GM18858 (cell line): Measurements from ENCODE around the gene ACAA1.
"Not testable (repeated sequence)": the region's sequence is repeated elsewhere in the genome, so short reads cannot be mapped to it uniquely, and the experiment has no call there.

ENCODE experiments used
- ATAC-seq: cut with Tn5 transposase; IDR thresholded peaks from one replicate; pipeline ENCODE4 v1.9.1; 2021; ENCODE audit not compliant: unreplicated experiment

Gene ACAA1

DNA sequence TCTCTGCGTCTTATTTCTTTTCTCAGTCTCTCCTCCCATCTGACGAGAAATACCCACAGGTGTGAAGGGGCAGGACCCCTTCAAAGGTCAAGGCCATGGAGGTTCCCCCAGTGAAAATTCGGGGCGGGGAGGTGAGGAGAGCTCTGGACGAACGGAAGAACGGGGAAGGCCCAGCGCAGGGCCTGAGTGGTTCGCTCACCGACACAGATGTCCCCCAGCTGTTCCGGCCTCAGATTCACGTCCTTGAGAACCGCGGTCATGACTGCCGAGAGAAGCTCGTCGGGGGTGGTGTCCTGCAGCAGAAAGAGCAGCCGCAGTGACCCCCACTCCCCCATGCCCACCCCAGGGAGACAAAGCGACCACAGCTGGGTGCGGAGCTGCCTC is 542 bp downstream of the ACAA1 start:
- no peak for ATAC-seq

DNA sequence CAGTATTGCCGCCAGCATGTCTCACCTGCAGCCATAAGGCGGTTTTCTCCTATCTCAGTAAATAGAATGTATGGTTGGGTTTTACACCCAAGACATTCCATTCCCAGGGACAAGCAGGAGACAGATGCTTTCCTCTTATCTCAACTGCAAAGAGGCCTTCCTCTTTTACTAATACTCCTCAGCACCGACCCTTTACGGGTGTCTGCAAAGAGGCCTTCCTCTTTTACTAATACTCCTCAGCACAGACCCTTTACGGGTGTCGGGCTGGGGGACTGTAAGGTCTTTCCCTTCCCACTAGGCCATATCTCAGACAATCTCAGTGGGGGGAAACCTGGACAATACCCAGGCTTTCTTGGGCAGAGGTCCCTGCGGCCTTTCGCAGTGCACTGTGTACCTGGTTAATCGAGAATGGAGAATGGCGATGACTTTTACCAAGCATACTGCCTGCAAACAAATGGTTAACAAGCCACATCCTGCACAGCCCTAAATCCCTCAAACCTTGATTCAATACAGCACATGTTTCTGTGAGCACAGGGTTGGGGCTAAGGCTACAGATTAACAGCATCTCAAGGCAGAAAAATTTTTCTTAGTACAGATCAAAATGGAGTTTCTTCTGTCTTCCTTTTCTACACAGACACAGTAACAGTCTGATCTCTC is 1.2 kb downstream of the ACAA1 start:
- ATAC-seq, result not testable (repeated sequence)

DNA sequence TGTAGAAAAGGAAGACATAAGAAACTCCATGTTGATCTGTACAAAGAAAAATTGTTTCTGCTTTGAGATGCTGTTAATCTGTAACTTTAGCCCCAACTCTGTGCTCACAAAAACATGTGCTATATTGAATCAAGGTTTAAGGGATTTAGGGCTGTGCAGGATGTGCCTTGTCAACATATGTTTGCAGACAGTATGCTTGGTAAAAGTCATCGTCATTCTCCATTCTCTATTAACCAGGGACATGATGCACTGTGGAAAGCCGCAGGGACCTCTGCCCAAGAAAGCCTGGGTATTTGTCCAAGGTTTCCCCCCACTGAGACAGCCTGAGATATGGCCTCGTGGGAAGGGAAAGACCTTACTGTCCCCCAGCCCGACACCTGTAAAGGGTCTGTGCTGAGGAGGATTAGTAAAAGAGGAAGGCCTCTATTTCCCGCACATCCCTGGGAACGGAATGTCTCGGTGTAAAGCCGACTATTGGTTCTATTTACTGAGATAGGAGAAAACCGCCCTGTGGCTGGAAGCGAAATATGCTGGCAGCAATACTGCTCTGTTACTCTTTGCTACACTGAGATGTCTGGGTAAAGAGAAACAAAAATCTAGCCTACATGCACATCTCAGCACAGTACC is 2.3 kb downstream of the ACAA1 start:
- not testable (repeated sequence) for ATAC-seq

DNA sequence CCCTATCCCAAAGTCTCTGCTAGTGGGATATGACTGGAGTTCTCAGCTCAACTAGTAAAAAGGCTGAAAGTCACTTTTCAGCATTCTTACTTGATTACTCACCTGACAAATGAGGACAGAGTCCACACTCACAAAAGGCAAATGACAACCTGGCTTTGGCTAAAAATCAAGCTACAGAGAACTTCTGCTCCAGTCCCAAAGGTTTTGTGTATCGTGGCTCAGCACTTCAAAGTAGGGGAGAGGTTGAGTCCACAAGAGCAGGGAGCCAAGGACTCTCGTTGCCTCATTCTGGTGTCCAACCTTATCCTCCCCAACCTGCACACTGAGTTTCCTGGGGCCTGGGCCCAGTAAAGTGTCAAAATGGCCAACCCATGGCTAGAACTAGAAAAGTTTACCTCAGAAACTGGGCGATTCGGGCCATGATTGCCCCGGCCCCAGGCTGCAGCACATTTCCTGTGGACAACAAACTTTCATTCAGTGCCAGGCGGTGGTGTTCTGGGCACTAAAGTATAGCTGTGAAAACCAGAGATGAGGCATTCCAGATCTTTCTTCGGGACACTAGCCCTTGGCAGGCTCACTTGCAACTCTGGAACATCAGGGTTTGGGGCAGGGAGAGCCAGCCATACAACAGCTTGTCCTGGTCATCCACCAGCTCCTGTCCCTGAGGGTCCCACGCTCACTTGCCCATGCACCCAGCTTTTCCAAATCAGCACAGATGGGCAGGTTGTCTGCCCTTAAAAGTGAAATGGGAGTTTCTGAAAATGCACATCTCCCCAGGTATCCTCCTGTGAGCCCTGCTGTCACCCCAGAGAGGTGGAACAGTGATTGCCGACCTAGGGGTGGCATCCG is 3.1 kb downstream of the ACAA1 start:
- no peak for ATAC-seq

DNA sequence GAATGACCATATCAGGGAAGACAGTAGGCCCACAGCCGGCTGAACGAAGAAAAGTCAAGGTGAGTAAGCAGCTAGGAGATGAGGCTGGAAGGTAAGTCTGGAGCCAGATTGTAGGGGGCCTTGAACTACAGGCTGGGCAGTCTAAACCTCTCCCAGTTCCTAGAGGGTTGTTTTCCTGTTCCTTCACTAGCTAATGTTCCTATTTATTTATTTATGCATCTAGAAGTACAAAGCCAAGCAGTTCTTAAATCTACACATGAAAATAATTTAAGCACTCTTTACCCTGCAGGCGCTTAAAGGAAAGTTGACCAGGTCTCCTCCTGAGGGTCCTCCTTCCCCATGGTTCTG is 3.7 kb downstream of the ACAA1 start:
- ATAC-seq, result no peak

DNA sequence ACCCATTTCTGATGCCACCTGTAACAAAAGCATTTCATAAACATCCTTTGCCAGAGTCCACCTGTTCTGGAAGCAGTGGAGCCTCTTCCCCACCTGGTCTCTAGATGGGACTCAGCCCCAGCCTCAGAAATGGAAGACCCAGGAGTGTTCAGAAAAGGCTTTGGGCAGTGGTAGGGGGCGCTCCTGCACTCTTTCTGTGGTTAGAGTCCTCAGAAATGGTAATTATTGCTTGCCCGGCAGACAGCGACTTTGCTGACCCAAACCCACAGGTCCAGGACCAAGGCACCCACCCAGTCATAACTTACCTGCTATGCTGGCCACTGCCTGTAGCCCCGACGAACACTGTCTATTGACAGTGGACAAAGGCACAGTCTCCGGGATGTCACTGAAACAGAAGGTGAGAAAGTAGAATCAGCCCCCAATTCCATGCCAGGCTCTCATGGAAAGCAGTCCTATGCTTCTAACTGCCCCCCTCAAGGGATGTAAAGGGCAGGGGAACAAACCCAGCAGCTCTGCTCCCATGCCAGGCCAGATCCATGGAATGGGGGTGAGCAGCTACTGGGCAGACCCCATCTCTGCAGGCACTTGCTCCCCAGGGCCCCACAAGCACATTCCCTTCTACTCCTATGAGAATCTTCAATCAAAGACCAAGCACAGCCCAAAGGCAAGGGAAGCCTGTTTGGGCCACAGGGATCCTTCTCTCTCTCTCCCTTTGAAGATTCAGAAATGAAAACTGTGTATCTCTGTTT is 5.1 kb downstream of the ACAA1 start:
- no peak for ATAC-seq

DNA sequence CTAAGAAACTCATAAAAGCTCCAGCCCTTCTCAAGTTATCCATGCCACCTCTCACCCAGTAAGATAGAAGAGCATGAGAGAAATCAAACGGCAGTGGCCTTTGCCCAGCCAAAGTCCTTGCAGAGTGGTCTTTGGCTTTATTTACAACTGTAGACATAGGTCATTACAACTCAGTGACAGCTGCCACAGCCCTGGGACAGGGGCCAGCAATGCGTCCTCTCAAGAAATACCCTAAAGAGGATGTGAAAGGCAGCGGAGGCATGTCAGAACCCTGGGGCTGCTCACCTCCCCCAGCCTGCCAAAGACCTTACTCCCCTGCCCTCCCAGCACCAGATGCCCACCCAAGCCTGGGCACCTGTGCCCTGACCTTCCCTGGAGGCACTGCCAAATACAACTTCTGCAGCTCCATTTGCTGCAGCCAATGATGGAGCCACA is 6.3 kb downstream of the ACAA1 start:
- no peak for ATAC-seq

DNA sequence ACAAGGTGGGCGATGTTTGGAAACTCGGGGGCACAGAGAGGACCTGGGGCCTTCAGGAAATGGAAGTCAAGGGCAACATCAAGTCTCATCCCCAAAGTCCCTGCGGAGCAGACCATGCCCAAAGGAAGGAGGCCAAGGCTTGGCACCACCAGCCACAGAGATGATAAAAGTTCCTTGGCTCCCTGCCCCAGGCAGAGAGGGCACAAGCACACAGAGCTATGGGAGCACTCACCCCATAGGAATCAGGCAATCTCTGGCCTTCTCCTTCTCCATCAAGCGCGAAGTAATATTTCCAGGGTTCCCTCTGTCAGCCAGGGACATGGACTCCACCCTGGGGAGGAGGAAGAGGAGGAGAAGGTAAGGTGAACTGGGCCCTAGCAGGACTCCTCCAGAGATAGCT is 7.9 kb downstream of the ACAA1 start:
- no peak for ATAC-seq

DNA sequence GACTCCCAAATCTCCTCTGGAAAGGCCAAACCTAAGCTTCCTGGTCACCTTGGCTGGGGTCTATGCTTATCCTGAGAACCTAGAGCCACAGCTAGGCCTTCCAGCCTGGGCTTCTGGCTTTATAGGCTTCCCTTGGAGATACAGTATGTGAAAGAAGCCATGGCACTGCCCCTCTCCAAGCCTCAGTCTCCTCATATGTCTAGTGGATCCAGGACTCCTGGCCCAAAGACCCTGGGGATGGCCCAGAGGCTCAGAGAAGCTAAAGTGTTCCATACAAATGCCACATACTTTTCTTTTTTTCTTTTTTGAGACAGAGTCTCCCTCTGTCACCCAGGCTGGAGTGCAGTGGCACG is 8.6 kb downstream of the ACAA1 start:
- no peak for ATAC-seq

DNA sequence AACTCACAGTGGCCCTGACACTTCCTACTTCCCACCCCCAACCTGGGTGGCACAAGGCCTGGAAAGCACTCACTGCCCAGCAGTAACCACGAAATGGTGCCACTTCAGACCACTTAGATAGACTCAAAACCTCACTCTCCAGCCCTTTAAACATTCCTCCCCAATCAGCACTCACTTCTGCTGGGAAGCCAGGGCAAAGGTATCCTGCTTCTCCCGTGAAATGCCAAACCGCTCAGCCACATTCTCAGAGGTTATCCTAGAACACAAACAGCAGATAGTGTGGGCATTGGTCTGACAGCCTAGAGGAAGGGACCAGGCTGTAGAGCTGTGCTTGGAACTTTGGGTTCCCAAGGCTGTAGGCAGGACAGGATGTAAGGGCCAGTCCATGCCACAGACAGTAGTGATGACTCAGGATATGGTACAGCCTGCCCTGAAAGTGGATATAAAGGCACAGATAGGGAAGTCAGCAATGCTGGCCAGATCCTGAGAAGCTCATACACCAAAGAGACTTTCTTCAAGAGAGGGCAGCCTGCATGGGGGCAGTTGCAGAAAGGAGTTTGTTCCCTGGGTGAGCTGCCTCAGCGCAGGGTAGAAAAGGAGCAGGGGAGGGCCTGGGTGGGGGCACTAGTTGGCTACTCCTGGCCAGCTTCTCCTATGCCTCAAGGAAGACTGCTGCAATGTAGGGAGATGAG is 9.2 kb downstream of the ACAA1 start:
- ATAC-seq, result no peak

DNA sequence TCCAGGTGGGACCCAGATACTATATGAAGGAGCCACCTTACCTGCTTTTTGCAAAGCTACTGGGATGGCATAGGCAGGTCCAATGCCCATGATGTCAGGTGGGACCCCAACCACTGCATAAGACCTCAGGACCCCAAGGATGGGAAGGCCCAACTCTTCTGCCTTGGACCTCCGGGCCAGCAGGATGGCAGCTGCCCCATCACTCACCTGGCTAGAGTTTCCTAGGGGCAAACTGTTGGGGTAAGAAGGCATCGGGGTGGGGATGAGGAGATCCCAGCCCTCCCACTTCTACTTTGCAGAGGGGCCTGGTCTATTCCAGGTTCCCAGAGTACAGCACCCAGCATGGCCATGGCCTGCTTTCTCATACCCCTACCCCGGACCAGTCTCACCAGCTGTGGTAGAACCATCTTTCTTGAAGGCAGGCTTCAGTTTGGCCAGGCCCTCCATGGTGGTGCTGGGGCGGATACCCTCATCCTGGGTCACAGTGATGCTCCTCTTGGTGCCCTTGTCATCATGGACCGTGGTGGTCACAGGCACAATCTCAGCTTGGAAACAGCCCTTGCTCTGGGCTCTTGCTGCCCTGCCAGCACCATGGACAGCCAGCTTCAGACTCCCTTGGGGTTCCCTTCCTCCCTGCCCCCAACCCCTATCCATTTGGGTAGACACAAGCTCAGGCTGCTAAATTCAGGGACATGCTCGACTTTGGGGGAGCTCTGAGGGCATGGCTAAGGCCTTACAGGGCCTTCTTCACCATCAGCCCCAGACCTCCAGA is 10.6 kb downstream of the ACAA1 start:
- ATAC-seq, result no peak

DNA sequence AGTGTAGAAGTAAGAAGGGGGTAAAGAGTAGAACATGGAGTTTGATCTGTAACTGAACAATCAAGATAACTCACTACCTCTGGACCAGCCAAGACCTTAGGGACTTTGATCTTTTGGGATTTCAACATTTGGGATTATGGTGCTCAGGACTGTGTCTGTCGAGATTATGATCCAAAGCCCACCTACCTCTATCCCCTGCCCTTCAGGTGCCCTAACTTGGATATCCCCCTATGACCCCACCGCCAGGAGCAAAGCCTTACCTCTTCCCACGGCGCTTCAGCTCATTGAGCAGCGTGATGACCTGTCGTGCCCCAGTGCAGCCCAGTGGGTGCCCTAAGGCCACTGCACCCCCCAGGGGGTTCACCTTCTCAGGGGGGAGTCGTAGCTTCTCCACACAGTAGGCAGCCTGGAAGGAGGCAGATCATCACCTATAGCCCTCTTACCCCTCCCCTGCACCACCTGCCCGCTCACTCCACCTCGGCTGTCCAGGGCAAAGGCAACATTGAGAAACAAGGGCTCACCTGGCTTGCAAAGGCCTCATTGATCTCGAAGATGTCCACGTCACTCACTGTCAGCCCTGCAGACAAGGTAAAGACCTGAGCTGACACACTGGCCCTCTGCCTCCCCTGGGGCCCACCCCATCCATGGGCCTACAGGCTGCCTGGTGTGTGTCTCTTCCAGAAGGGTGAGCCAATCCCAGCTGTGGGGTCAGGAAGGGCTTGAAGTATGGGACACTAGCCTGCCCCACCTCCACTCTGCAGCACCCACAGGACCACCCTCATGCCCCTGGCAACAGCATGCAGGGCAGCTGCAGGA is 11.4 kb downstream of the ACAA1 start:
- ATAC-seq, result no peak

DNA sequence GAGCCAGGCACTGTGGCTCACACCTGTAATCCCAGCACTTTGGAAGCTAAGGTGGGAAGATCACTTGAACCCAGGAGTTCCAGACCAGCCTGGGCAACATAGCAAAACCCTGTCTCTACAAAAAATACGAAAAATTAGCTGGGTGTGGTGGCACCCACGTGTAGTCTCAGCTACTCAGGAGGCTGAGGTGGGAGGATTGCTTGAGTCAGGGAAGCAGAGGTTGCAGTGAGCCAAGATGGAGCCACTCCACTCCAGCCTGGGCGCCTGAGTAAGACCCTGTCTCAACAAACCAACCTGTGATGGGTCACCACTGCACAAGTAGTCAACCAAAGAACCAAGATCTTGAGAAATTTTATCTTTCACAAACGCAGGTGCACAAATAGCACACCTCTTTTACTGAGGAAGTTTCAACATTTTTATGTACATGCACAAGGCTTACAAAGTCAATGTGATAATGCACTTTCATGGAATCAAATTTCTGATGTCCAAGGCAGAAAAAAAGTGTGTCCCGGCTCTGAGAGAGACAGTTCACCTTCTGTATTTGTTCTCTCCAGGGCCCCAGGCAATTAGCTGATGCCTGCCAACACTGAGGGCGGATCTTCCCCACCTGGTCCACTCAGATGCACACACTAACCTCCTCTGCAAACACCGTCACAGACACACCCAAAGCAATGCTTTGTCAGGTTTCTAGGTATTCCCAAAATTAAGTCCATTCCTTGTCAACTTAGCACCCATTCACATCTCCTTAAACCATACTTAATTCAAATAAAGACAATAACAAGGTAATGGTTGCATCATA is 12.4 kb downstream of the ACAA1 start:
- no peak for ATAC-seq

DNA sequence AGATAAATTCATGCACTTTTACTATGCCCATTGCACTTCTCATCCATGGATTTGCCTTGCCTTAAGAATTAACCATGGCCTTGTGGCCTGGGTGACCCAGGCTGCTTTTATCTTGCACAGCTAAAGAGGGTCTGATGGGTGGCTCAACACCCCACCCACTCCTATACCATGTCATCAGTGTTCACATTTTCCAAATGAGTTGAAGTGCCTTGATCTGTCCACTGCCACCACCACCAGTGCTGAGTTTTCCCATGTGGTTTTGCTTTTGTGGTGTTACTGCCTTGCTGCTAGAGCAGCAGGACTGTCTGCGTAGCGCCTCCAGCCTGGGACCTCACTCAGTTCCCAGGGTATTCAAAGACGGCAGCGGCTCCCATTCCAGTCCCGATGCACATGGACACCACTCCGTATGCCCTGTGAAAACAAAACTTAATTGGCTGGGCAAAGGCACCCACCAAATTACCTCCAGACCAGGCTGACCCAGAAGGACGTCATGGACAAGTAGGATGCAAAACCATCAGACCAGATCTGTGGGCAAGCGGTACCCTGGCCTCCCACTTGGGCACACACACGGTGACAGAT is 14.1 kb downstream of the ACAA1 start:
- no peak for ATAC-seq

DNA sequence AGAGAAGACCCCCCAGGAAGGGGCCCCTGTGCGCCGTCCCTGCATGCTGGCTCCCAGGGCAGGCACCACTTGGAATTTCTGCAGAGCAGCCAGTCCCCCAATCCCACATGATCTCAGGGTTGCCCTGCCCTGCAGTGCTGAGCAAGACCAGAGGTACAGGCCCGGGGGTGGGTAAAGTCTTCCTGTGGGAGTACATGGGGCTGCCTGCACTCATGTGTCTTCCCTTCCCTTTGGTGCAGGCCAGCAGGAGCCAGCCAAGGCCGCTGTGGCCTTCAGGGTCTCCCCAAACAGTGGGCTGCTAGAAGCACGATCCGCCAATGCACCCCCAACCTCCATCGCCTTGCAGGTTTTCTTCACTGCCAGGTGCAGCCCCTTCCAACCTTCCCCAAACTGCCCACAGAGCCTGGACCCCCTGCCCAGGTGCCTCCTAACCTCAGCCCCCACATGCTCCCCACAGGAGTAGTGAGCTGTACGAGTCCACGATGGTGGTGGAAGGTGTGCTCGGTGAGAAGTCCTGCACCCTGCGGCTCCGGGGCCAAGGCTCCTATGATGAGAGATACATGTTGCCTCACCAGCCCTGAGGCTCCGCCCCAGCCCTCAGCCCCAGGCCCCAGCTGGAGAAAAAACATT is 15.0 kb downstream of the ACAA1 start:
- ATAC-seq, result no peak

DNA sequence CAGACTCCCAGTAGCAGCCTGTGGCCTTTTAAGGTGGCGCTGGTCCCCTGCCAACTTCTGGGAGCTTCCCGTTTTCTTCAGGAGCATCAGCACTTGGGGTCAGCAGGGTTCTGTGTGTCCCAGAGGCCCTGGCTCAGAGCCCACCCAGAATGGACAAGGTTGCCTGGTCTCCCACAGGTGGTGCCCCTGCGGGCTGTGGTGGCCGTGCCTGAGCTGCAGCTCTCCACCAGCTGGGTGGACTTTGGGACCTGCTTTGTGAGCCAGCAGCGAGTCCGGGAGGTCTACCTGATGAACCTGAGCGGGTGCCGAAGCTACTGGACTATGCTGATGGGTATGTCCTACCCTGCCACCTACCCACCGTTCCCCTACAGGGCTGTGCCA is 15.5 kb downstream of the ACAA1 start:
- ATAC-seq, result no peak

DNA sequence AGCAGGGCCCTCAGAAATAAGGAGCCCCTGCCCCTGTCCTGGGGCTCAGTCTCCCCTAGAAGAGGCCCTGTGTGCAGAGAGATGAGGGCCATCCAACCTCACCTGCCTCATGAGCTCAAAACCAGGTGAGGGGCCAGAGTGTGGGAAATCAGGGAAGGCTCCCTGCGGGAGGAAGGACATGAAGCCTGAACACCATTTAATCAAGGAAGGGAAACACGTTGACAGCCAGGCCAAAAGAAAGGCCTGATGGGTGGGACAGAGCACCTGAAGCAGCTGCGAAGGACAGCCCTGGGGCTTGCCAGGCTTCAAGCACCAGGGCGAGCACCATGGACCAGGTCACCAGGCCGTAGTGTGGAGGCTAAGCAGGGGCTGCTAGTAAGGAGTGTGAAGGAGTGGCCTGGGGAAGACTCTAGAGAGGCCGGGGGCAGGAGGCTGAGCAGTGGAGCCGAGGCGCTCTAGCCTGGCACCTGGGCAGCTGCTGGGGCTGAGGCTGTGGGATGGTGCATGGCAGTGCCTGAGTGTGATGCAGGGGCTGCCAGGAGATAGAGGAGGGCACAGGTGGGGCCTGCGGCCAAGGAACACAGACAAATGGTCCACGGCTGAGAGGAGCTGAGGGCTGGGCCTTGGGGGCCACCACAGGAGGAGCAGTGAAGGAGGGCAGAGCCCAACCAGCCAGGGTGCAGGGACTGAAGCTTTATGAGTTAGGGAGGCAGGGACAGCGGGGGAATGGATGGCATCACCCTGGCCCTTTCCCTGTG is 16.1 kb downstream of the ACAA1 start:
- no peak for ATAC-seq
